ENCODE data around the gene TECR.
A peak's percentile ranks its signal among the peaks of the same experiment; 100 is the strongest.
"Not testable (repeated sequence)": the region's sequence is repeated elsewhere in the genome, so short reads cannot be mapped to it uniquely, and the experiment has no call there.

Gene TECR

DNA sequence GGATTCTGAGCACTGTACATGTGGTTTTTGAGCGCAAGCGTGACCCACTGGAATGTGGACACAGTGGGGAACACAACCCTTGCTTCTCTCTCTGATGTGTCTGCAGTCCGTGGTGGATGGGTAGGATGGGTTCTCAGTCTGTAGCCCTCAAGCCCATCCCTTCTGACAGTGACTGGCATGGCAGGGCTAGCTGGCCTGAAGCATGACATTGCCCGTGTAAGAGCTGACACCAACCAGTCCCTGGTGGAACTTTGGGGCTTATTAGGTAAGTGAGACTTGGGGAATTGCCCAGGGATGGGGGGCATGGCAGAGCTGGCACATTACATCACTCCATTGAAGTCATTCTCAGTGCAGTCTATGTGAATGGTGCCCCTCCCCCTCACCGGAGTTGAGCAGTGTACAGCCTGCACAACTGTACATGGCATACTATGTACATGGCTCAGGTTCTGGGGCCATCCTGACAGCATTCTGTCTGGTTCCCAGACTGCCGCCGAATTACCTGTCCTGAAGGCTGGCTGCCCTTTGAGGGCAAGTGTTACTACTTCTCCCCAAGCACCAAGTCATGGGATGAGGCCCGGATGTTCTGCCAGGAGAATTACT, 70.3 kb downstream of the TECR start:
- DNase-seq, result no peak

DNA sequence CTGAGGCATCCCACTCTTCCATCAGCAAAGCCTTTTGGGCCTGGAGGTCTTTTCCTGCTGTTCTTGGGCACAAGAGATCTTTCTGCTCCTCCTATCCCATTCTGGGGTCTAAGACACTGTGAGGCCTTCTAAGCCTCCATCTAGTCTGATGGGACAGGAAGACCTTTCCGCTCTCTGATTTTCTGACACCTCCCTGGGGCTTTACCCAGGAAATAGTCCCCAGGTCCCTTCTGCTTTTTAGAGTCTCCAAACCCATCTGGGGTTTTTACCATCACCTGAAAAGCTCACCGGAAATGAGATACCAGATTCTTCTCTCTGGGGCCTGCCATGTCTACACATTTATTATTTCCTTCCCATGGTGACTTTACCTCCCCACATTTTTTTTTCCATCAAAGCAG, 74.6 kb downstream of the TECR start:
- DNase-seq, result no peak

DNA sequence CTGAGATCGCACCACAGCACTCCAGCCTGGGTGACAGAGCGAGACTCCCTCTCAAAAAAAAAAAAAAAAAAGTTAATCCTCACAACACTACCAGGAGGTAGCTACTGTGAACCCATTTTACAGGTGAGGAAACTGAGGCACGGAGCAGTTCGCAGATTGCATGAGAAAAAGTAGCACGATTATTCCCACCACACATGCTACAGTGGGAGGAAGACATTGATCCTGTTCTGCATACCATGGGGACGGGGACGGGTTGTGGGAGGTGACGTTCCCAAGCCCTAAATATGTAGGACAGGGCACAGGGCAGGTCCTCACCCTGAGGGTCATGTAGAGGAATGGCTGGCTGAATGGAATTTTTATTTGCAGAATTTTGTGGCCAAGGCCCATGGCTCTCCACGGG, 77.2 kb downstream of the TECR start:
- no peak for DNase-seq

DNA sequence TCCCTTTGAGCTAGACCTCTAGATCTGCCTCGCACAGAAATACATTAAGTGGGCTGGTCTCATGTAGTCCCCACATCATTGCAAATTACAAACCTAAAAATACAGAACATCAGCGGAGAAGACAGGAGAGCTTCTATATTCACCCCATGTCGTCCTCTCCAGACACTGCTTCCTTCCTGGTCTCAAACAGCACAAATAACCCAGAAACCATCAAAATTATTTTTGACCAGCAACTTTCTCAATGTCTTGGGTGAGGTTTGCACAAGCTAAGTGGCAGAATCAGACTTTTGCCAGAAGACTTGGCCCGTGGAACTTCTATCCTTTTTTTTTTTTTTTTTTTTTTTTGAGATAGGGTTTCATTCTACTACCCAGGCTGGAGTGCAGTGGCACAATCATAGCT, 81.7 kb downstream of the TECR start:
- DNase-seq, result no peak

DNA sequence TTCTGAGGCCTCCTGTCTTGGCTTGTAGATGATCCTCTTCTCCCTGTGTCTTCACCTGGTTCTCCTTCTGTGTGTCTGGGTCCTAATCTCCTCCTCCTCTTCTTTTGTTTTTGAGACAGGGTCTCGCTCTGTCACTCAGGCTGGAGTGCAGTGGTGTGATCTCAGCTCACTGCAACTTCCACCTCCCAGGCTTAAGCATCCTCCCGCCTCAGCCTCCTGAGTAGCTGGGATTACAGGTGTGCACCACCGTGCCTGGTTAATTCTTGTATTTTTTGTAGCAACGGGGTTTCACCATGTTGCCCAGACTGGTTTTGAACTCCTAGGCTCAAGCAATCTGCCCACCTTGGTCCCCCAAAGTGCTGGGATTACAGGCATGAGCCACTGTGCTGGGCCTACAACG, 82.8 kb downstream of the TECR start:
- DNase-seq, result not testable (repeated sequence)

DNA sequence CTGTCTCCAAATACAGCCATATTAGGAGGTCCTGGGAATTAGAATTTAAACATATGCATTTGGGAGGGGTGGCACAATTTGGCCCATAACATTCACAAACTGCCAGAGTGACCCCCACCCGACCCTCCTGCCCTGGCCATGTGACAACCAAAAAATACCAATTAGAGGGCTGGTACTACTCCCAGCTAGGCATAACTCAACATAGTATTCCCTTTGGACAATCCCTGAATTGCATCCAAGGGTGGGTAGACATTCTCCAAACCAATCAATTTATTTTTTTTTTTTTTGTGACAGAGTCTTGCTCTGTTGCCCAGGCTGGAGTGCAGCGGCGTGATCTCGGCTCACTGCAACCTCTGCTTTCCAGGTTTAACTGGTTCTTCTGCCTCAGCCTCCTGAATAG, 83.3 kb downstream of the TECR start:
- DNase-seq, result no peak

DNA sequence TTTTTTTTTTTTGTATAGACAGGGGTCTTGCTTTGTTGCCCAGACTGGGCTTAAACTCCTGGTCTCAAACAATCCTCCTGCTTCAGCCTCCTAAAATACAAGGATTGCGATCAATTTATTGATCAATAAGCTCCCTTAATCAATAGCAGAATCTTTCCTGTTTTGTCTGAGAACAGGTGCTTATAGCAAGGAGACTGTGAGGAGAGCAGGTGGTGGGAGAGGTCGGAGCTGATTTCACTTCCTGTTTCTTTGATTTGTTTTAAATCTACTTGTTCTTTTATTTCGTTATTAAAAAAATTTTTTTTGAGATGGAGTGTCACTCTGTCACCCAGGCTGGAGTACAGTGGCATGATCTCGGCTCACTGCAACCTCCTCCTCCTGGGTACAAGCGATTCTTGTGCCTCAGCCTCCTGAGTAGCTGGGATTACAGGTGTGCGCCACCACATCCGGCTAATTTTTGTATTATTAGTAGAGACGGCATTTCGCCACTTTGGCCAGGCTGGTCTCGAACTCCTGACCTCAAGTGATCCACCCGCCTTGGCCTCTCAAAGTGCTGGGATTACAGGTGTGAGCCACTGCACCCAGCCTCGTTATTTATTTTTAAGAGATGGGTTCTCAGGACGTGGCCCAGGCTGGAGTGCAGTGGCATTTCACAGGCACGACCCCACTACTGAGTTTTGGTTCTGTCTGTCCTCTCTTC, 84.2 kb downstream of the TECR start:
- not testable (repeated sequence) for DNase-seq

DNA sequence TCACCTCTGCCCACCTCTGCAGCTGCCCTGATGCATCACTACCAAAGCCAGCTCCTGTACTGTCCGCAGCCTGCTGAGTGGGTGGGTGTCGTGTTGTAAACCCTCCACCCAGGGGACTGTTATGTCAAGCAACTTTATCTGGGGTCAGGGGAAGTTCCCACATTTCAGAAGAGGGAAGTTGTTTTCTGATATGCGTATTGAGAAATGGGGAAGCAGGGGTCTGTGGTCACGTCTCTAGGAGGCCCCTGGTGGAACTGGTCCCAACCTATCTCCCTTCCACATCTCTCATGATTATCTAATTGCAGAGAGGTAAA, 84.7 kb downstream of the TECR start:
- peak; percentile 25 for DNase-seq
